Neural cell (in vitro differentiated cells): ENCODE data around the gene ALAS1. TPM values are rescaled to one million over a fixed set of nuclear protein-coding genes. Genes with fewer than 3 reads are reported as not detected.

Source experiments
- H2AFZ ChIP-seq: fragments of 200-600, 300-800 bp; sonication (generic), shearing (Covaris generic); 2 replicates; pipeline ENCODE4 v1.6.0; 2014; ENCODE audit warnings: low read depth, mild to moderate bottlenecking, antibody characterized with exemption, low read length, moderate library complexity
- H3F3A ChIP-seq: fragments of 200-600 bp; shearing (Covaris generic); 2 replicates; pipeline ENCODE4 v1.6.1; 2016; ENCODE audit warnings: mild to moderate bottlenecking, moderate library complexity, mixed read lengths, antibody characterized with exemption, low read length; ENCODE audit not compliant: insufficient read depth, poor library complexity, severe bottlenecking
- H3K27ac ChIP-seq: fragments of 200-600, 300-800 bp; sonication (generic), shearing (Covaris generic); 2 replicates; pipeline ENCODE4 v1.5.1; 2014; ENCODE audit warnings: mild to moderate bottlenecking, low read length, moderate library complexity
- H3K27me3 ChIP-seq: fragments of 300-800, 200-600 bp; sonication (generic), shearing (Covaris generic); 2 replicates; pipeline ENCODE4 v1.6.0; 2014; ENCODE audit warnings: mild to moderate bottlenecking, low read depth, low read length, moderate library complexity; ENCODE audit not compliant: insufficient read depth
- H3K36me3 ChIP-seq: fragments of 300-800, 200-600 bp; sonication (generic), shearing (Covaris generic); 2 replicates; pipeline ENCODE4 v1.5.1; 2014; ENCODE audit warnings: mild to moderate bottlenecking, antibody characterized with exemption, low read length, moderate library complexity; ENCODE audit not compliant: insufficient read depth
- H3K4me2 ChIP-seq: fragments of 300-800, 200-600 bp; sonication (generic), shearing (Covaris generic); 2 replicates; pipeline ENCODE4 v1.6.0; 2014; ENCODE audit warnings: mild to moderate bottlenecking, low read length
- H3K4me3 ChIP-seq: fragments of 300-800, 200-600 bp; sonication (generic), shearing (Covaris generic); 2 replicates; pipeline ENCODE4 v1.5.1; 2014; ENCODE audit warnings: mild to moderate bottlenecking, low read length, moderate library complexity
- H3K79me2 ChIP-seq: fragments of 200-600 bp; shearing (Covaris generic); replicated peaks from 2 replicates; pipeline ENCODE4 v1.6.0; 2014; ENCODE audit warnings: mild to moderate bottlenecking, low read length, moderate library complexity; ENCODE audit not compliant: insufficient read depth
- H3K9ac ChIP-seq: fragments of 300-800, 200-600 bp; sonication (generic), shearing (Covaris generic); 2 replicates; pipeline ENCODE4 v1.6.1; 2016; ENCODE audit warnings: mild to moderate bottlenecking, low read length, mixed read lengths
- H3K9me2 ChIP-seq: fragments of 200-600 bp; shearing (Covaris generic); 2 replicates; pipeline ENCODE4 v1.6.1; 2016; ENCODE audit warnings: mild to moderate bottlenecking, low read length, mixed read lengths; ENCODE audit not compliant: insufficient read depth
- H3K9me3 ChIP-seq: fragments of 200-600, 300-800 bp; sonication (generic), shearing (Covaris generic); 2 replicates; pipeline ENCODE4 v1.6.1; 2016; ENCODE audit warnings: mild to moderate bottlenecking, mixed run types, low read length, moderate library complexity, mixed read lengths
- H4K20me1 ChIP-seq: fragments of 200-600 bp; shearing (Covaris generic); 2 replicates; pipeline ENCODE4 v1.6.1; 2016; ENCODE audit warnings: mild to moderate bottlenecking, mixed run types; ENCODE audit not compliant: insufficient read depth
- CTCF ChIP-seq: fragments of 450-650 bp; IDR thresholded peaks from 2 replicates; pipeline ENCODE4 v1.5.1; 2014; ENCODE audit warnings: antibody characterized with exemption, mild to moderate bottlenecking, moderate library complexity; ENCODE audit not compliant: poor library complexity, severe bottlenecking
- EP300 ChIP-seq: fragments of 450-650 bp; conservative IDR thresholded peaks from 2 replicates; pipeline ENCODE4 v1.6.1; 2014; ENCODE audit warnings: antibody characterized with exemption, mild to moderate bottlenecking, moderate library complexity; ENCODE audit not compliant: poor library complexity, severe bottlenecking
- EZH2 ChIP-seq: fragments of 200-600, 300-800 bp; shearing (Covaris generic), sonication (generic); IDR thresholded peaks from 2 replicates; pipeline ENCODE4 v1.6.1; 2014; ENCODE audit warnings: antibody characterized with exemption, low read length, borderline replicate concordance, mild to moderate bottlenecking; ENCODE audit not compliant: insufficient read depth, poor library complexity, severe bottlenecking
- MXI1 ChIP-seq: fragments of 450-650 bp; conservative IDR thresholded peaks from 2 replicates; pipeline ENCODE4 v1.6.1; 2014; ENCODE audit warnings: antibody characterized with exemption, mild to moderate bottlenecking; ENCODE audit not compliant: poor library complexity, severe bottlenecking
- POLR2AphosphoS5 ChIP-seq: IDR thresholded peaks from 2 replicates; pipeline ENCODE4 v1.6.1; 2012
- RAD21 ChIP-seq: fragments of 450-650 bp; conservative IDR thresholded peaks from 2 replicates; pipeline ENCODE4 v1.6.1; 2014; ENCODE audit warnings: antibody characterized with exemption, mild to moderate bottlenecking, moderate library complexity
- REST ChIP-seq: IDR thresholded peaks from 2 replicates; pipeline ENCODE4 v1.6.1; 2012; ENCODE audit warnings: borderline replicate concordance
- SMC3 ChIP-seq: fragments of 450-650 bp; conservative IDR thresholded peaks from 2 replicates; pipeline ENCODE4 v1.6.1; 2014; ENCODE audit warnings: antibody characterized with exemption, mild to moderate bottlenecking, moderate library complexity; ENCODE audit not compliant: poor library complexity
- TAF1 ChIP-seq: IDR thresholded peaks from 2 replicates; pipeline ENCODE4 v1.6.1; 2012; ENCODE audit warnings: low read depth
- polyA plus RNA-seq: library from polyadenylated mRNA; depleted of rRNA; stranded (reverse); fragments of >200 nt; gene quantifications from 2 replicates; pipeline ENCODE4 v1.2.3, GENCODE V29; 2014

Gene ALAS1
- polyA plus RNA-seq, 1 donor from 2014 or later = 66.0 TPM

- no peaks in the 10 kb centered on the region for H3K9me3 ChIP-seq
- no peaks in the 10 kb centered on the region for H3K36me3 ChIP-seq
- H3K9me2 ChIP-seq = no peaks in the 10 kb centered on the region
- no peak overlapping the region for H2AFZ ChIP-seq
- H3F3A ChIP-seq = no peaks in the 10 kb centered on the region
- no peak overlapping the region for H3K4me2 ChIP-seq
- H3K79me2 ChIP-seq = no peaks in the 10 kb centered on the region
- H3K9ac ChIP-seq = no peak overlapping the region
- TF ChIP-seq CTCF = no peak
- TF ChIP-seq MXI1 = no peak
- no peak for TF ChIP-seq REST
- no peak for TF ChIP-seq SMC3
- no peak for TF ChIP-seq EP300
- no peak for TF ChIP-seq TAF1
- TF ChIP-seq RAD21 = no peak
- TF ChIP-seq POLR2AphosphoS5 = no peak
- no peak for TF ChIP-seq EZH2
- peaks cover 35% of the 10 kb centered on the region for H3K27me3 ChIP-seq
- H4K20me1 ChIP-seq = no peaks in the 10 kb centered on the region
- H3K27ac ChIP-seq = no peak overlapping the region
- no peak overlapping the region for H3K4me3 ChIP-seq
Measured at GRCh38 chr3:52243791-52244628, 46.0 kb downstream of the ALAS1 start.

GRCh38 chr3:52245322-52246263, 47.6 kb downstream of the ALAS1 start, which contains the start of gene PPM1M:
TSS of gene PPM1M (plus strand) at chr3:52245759. CDS start at chr3:52245825, 66 bp downstream.
- Histone ChIP-seq H3K4me3 (peak within 1 kb of the TSS; percentile 53), H3F3A (no peaks in the 10 kb centered on the region), H3K9me2 (no peaks in the 10 kb centered on the region), H3K36me3 (no peaks in the 10 kb centered on the region), H3K27ac (no peak within 1 kb of the TSS), H2AFZ (no peak within 1 kb of the TSS), H3K4me2 (no peak within 1 kb of the TSS), H3K9ac (no peak within 1 kb of the TSS), H3K79me2 (no peaks in the 10 kb centered on the region), H4K20me1 (no peaks in the 10 kb centered on the region), H3K27me3 (peaks cover 35% of the 10 kb centered on the region), H3K9me3 (no peaks in the 10 kb centered on the region)
- TF ChIP-seq SMC3 (no peak), TAF1 (no peak)
